CD4-positive, alpha-beta memory T cell (primary cell): ENCODE data around the gene NPAS2. TPM values are rescaled to one million over a fixed set of nuclear protein-coding genes. Genes with fewer than 3 reads are reported as not detected.

ENCODE experiments used
- CTCF ChIA-PET: fragments of 350-600 bp; sonication (Branson Sonifier 250); formaldehyde crosslinking; loops from one replicate; lab custom pipeline; 2021; ENCODE audit warnings: inconsistent platforms; ENCODE audit not compliant: partially characterized antibody; lab: Charles Lee
- POLR2A ChIA-PET: fragments of 350-600 bp; sonication (Branson Sonifier 250); formaldehyde crosslinking; loops from one replicate; lab custom pipeline; 2021; ENCODE audit not compliant: partially characterized antibody; lab: Charles Lee
- DNase-seq, 5 donors: peaks; one replicate each; pipeline versions ENCODE4 v3.0.0 to v3.0.0-alpha.2; 2020 to 2022; ENCODE audit warnings: mixed read lengths in 1 of 5
- H3K27ac ChIP-seq: one replicate; pipeline ENCODE4 v1.7.0; 2013; ENCODE audit warnings: low read depth, low read length
- H3K27me3 ChIP-seq: 2 replicates; pipeline ENCODE4 v1.7.0; 2013; ENCODE audit warnings: mild to moderate bottlenecking, low read length, moderate library complexity; ENCODE audit not compliant: insufficient read depth
- H3K36me3 ChIP-seq: 2 replicates; pipeline ENCODE4 v1.7.0; 2013; ENCODE audit warnings: mild to moderate bottlenecking, low read length, moderate library complexity; ENCODE audit not compliant: insufficient read depth
- H3K4me1 ChIP-seq: 2 replicates; pipeline ENCODE4 v1.7.0; 2013; ENCODE audit warnings: mild to moderate bottlenecking, low read length, moderate library complexity; ENCODE audit not compliant: insufficient read depth
- H3K4me3 ChIP-seq, 2 donors: one replicate each; pipeline ENCODE4 v1.7.0; 2013; ENCODE audit warnings: low read length in 2 of 2, mild to moderate bottlenecking in 1 of 2
- H3K9me3 ChIP-seq, 2 donors: one replicate each; pipeline ENCODE4 v1.7.0; 2013; ENCODE audit warnings: low read length in 2 of 2, control low read depth in 1 of 2; ENCODE audit not compliant: control insufficient read depth in 1 of 2
- H3K27ac Mint-ChIP-seq, 7 donors: one replicate each; pipeline ENCODE4 v1.8.0; 2020 to 2021; ENCODE audit warnings: mixed read lengths in 7 of 7, mild to moderate bottlenecking in 6 of 7, inconsistent platforms in 3 of 7, moderate library complexity in 3 of 7
- H3K27me3 Mint-ChIP-seq, 2 donors: one replicate each; pipeline ENCODE4 v1.8.0; 2020 to 2021; ENCODE audit warnings: mixed read lengths in 2 of 2
- H3K36me3 Mint-ChIP-seq, 2 donors: one replicate each; pipeline ENCODE4 v1.8.0; 2020 to 2021; ENCODE audit warnings: mixed read lengths in 2 of 2, inconsistent platforms in 1 of 2, mild to moderate bottlenecking in 1 of 2
- H3K4me1 Mint-ChIP-seq, 4 donors: one replicate each; pipeline ENCODE4 v1.8.0; 2020 to 2021; ENCODE audit warnings: mixed read lengths in 4 of 4, mild to moderate bottlenecking in 1 of 4
- H3K4me3 Mint-ChIP-seq, 8 donors: one replicate each; pipeline ENCODE4 v1.8.0; 2020 to 2021; ENCODE audit warnings: mixed read lengths in 8 of 8, mild to moderate bottlenecking in 7 of 8, moderate library complexity in 6 of 8, inconsistent platforms in 3 of 8
- H3K9me3 Mint-ChIP-seq, 8 donors: one replicate each; pipeline ENCODE4 v1.8.0; 2020 to 2021; ENCODE audit warnings: mixed read lengths in 8 of 8, mild to moderate bottlenecking in 5 of 8, inconsistent platforms in 3 of 8, moderate library complexity in 1 of 8
- intact Hi-C: fragments of 100-400 bp; cut with micrococcal nuclease; formaldehyde crosslinking; loops from one replicate; pipeline ENCODE4 v1.15.1; 2023
- polyA plus RNA-seq, 2 donors: library from polyadenylated mRNA; unstranded; fragments of 300-500 nt; fragmentation: Illumina TruSeq; gene quantifications; one replicate each; pipeline ENCODE4 v1.2.3, GENCODE V29; 2021
- total RNA-seq, 2 experiments: library from RNA; stranded (reverse); gene quantifications; one replicate each; pipeline ENCODE4 v1.2.3, GENCODE V29; 2021

Gene NPAS2
- total and polyA plus RNA-seq, 4 experiments from 2014 or later = 0.79 to 2.6 (median 2.1) TPM; not detected in 1

GRCh38 chr2:101012706-101013181 is 192.8 kb downstream of the NPAS2 start:
- no peaks in the 10 kb centered on the region for H3K27me3 Mint-ChIP-seq
- H3K36me3 Mint-ChIP-seq = peaks cover 15 to 43% of the 10 kb centered on the region in 2 donors
- intact Hi-C loops = loop anchor here (1.0 to 5.0 kb wide), 4 partner anchors 140 to 820 kb away; partner anchors contain the start of gene CREG2
- H3K4me3 ChIP-seq = no peak overlapping the region
- no peak overlapping the region for H3K4me3 Mint-ChIP-seq
- H3K4me1 Mint-ChIP-seq = peaks cover 8 to 18% (median 12%) of the 10 kb centered on the region in 4 donors
- no peak overlapping the region for H3K27ac ChIP-seq
- ChIA-PET POLR2A (interaction anchor here (0.8 to 2.6 kb wide), 3 partner anchors 10 to 193 kb away, joined by 4 to 12 read pairs (median 10); partner anchors contain the start of gene RPL31), CTCF (interaction anchor here (0.5 to 3.9 kb wide), 25 partner anchors 10 to 451 kb away, joined by 3 to 58 read pairs (median 3); partner anchors contain the start of gene RPL31)
- peak overlapping the region in 2 of 7 donors; percentile 30 to 55 for H3K27ac Mint-ChIP-seq
- no peaks in the 10 kb centered on the region for H3K27me3 ChIP-seq
- peak in 4 of 5 donors; percentile 24 to 51 (median 37) for DNase-seq
- H3K9me3 Mint-ChIP-seq = no peaks in the 10 kb centered on the region
- H3K9me3 ChIP-seq = no peaks in the 10 kb centered on the region
- H3K36me3 ChIP-seq = peaks cover 17% of the 10 kb centered on the region
- no peaks in the 10 kb centered on the region for H3K4me1 ChIP-seq

GRCh38 chr2:101014264-101014857 is 194.4 kb downstream of the NPAS2 start:
- POLR2A ChIA-PET = interaction anchor here (2.6 kb wide), 1 partner anchor 12 kb away, joined by 12 read pairs; the partner anchor contains the start of gene RPL31

GRCh38 chr2:101017371-101017770 is 197.4 kb downstream of the NPAS2 start:
- Mint-ChIP-seq H3K36me3 (peaks cover 11 to 25% of the 10 kb centered on the region in 2 donors), H3K27me3 (no peaks in the 10 kb centered on the region), H3K9me3 (no peaks in the 10 kb centered on the region), H3K4me1 (peaks cover 5 to 6% (median 6%) of the 10 kb centered on the region in 4 donors), H3K27ac (peak overlapping the region in 1 of 7 donors; percentile 3), H3K4me3 (no peak overlapping the region)
- no peaks in the 10 kb centered on the region for H3K9me3 ChIP-seq
- peaks cover 8% of the 10 kb centered on the region for H3K36me3 ChIP-seq
- H3K27me3 ChIP-seq = no peaks in the 10 kb centered on the region
- no peak for DNase-seq
- CTCF ChIA-PET = interaction anchor here (3.2 kb wide), 1 partner anchor 188 kb away, joined by 10 read pairs; no protein-coding TSS in a partner anchor
- intact Hi-C loops = no loop called here
- POLR2A ChIA-PET = no interaction called here
- H3K4me3 ChIP-seq = no peak overlapping the region
- H3K27ac ChIP-seq = no peak overlapping the region
- no peaks in the 10 kb centered on the region for H3K4me1 ChIP-seq

More at GRCh38 chr2:101014264-101014857, 194.4 kb downstream of the NPAS2 start:
- Histone ChIP-seq H3K27me3 (no peaks in the 10 kb centered on the region), H3K4me1 (no peaks in the 10 kb centered on the region), H3K4me3 (no peak overlapping the region), H3K27ac (no peak overlapping the region), H3K36me3 (peaks cover 14% of the 10 kb centered on the region), H3K9me3 (no peaks in the 10 kb centered on the region)
- no peak for DNase-seq
- Mint-ChIP-seq H3K4me3 (no peak overlapping the region), H3K36me3 (peaks cover 11 to 35% of the 10 kb centered on the region in 2 donors), H3K4me1 (peaks cover 8 to 12% (median 9%) of the 10 kb centered on the region in 4 donors), H3K9me3 (no peaks in the 10 kb centered on the region), H3K27ac (no peak overlapping the region), H3K27me3 (no peaks in the 10 kb centered on the region)
- CTCF ChIA-PET = interaction anchor here (1.1 to 3.9 kb wide), 5 partner anchors 11 to 203 kb away, joined by 3 to 58 read pairs (median 7); no protein-coding TSS in a partner anchor
- intact Hi-C loops = loop anchor here (5.0 kb wide), 1 partner anchor 818 kb away; no protein-coding TSS in a partner anchor

- Mint-ChIP-seq H3K36me3 (peaks cover 8 to 17% of the 10 kb centered on the region in 2 donors), H3K27ac (peak overlapping the region in 2 of 7 donors; percentile 25 to 48), H3K4me3 (no peak overlapping the region), H3K9me3 (no peaks in the 10 kb centered on the region), H3K4me1 (peaks cover 0 to 1% (median 0%) of the 10 kb centered on the region in 4 donors), H3K27me3 (no peaks in the 10 kb centered on the region)
- no peaks in the 10 kb centered on the region for H3K9me3 ChIP-seq
- H3K27ac ChIP-seq = no peak overlapping the region
- H3K4me1 ChIP-seq = no peaks in the 10 kb centered on the region
- peaks cover 8% of the 10 kb centered on the region for H3K36me3 ChIP-seq
- DNase-seq = no peak
- no peak overlapping the region for H3K4me3 ChIP-seq
- no peaks in the 10 kb centered on the region for H3K27me3 ChIP-seq
- POLR2A ChIA-PET = no interaction called here
- CTCF ChIA-PET = interaction anchor here (3.2 kb wide), 1 partner anchor 186 kb away, joined by 10 read pairs; no protein-coding TSS in a partner anchor
- intact Hi-C loops = no loop called here
Measured at GRCh38 chr2:101018934-101019333, 199.0 kb downstream of the NPAS2 start.

DNA sequence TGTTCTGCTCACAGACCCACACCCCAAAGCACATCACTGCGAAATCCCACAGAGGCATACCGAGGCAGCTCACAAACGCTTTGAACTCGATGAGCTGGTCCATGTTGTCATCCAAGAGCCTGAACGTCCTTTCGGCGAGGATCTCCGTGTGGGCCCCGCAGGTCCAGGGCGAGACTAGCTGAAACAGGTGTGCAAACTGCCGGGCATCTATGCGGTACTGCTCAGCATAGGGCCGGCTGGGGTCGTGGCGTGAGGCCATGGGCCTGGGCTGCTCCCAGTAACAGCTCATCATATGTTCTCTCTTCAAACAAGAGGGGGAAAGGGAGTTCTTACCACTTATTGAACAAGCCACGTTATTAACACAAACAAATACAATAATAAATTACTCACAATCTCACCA is 202.3 kb downstream of the NPAS2 start:
- H3K27me3 Mint-ChIP-seq = no peaks in the 10 kb centered on the region
- no peak overlapping the region for H3K4me3 Mint-ChIP-seq
- intact Hi-C loops = no loop called here
- Histone ChIP-seq H3K4me3 (no peak overlapping the region), H3K9me3 (no peaks in the 10 kb centered on the region), H3K36me3 (no peaks in the 10 kb centered on the region), H3K4me1 (no peaks in the 10 kb centered on the region), H3K27me3 (no peaks in the 10 kb centered on the region), H3K27ac (no peak overlapping the region)
- POLR2A ChIA-PET = interaction anchor here (1.4 kb wide), 1 partner anchor 14 kb away, joined by 4 read pairs; no protein-coding TSS in a partner anchor
- CTCF ChIA-PET = interaction anchor here (3.1 kb wide), 1 partner anchor 10 kb away, joined by 15 read pairs; no protein-coding TSS in a partner anchor
- DNase-seq = no peak
- peaks cover 0 to 2% (median 0%) of the 10 kb centered on the region in 8 donors for H3K9me3 Mint-ChIP-seq
- H3K27ac Mint-ChIP-seq = no peak overlapping the region
- H3K4me1 Mint-ChIP-seq = peaks cover 0 to 3% (median 0%) of the 10 kb centered on the region in 4 donors
- peaks cover 7 to 11% of the 10 kb centered on the region in 2 donors for H3K36me3 Mint-ChIP-seq

DNA sequence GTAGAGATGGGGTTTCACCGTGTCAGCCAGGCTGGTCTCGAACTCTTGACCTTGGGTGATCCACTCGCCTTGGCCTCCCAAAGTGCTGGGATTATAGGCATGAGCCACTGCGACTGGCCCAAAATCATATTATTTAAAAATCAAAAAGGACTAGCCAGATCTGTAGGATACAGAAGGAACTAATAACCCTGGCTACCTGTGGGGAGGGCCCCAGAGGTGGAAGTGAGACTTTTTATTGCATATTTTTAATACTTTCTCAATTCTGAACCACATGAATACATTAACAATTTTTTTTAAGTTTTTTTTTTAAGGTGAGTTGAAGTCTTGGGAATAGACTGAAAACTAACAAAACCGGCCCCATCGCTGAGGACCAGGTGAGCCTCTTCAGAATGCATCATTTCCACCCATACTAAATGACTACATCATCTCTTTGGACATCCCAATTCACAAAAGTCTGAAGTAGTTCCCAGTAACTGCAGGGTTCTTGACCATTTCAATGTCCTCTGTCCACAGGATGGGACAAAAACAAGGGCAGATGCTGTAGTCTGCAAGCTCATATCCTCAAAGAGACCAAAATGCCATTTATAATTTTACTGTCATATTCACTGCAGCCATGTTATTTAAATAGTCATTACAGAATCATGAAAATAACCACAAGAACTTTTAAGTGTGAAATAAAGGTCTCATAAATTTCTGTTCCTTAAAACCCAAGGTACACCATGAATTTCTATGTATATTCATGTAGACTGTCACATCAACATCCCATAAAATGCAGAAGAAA is 203.6 kb downstream of the NPAS2 start:
- H3K4me1 ChIP-seq = no peaks in the 10 kb centered on the region
- H3K27ac ChIP-seq = no peak overlapping the region
- DNase-seq = no peak
- Mint-ChIP-seq H3K27ac (no peak overlapping the region), H3K36me3 (peaks cover 7 to 11% of the 10 kb centered on the region in 2 donors), H3K9me3 (peaks cover 0 to 2% (median 0%) of the 10 kb centered on the region in 8 donors), H3K4me3 (no peak overlapping the region), H3K27me3 (no peaks in the 10 kb centered on the region), H3K4me1 (peaks cover 0 to 2% (median 0%) of the 10 kb centered on the region in 4 donors)
- no peaks in the 10 kb centered on the region for H3K9me3 ChIP-seq
- H3K36me3 ChIP-seq = no peaks in the 10 kb centered on the region
- no peaks in the 10 kb centered on the region for H3K27me3 ChIP-seq
- ChIA-PET CTCF (interaction anchor here (3.1 kb wide), 1 partner anchor 11 kb away, joined by 15 read pairs; no protein-coding TSS in a partner anchor), POLR2A (interaction anchor here (1.4 kb wide), 1 partner anchor 15 kb away, joined by 4 read pairs; no protein-coding TSS in a partner anchor)
- H3K4me3 ChIP-seq = no peak overlapping the region
- intact Hi-C loops = no loop called here
